ENCODE results near the gene TAF4.
"Not testable (repeated sequence)": the region's sequence is repeated elsewhere in the genome, so short reads cannot be mapped to it uniquely, and the experiment has no call there.

TAF4 gene

DNA sequence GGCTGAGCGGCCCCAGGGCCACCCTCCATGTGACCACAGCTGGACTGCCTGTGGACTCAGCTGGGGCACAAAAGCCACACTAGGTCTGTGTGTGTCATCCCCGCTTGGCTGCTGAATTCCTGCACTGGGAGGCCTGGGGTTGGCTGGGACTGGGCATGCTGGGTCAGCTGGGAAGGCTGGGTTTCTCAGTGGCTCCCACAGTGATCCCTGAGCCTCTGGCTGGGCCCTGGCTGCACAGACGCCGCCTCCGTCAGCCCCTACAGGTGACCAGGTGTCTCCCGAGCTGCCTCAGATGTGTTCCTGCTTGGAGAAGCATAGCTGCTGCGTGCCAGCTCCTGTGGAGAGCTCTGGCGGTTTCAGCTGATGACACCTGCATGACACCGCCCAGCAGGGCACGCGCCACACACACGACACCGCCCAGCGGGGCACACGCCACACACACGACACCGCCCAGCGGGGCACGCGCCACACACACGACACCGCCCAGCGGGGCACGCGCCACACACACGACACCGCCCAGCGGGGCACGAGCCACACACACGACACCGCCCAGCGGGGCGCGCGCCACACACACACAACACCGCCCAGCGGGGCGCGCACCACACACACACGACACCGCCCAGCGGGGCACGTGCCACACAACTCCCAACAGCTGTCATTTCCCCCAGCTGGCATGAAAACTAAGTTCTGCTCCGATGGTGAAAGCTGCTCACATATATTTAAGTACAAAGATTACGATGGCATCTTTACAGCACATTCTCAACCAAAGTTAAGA, 88.8 kb downstream of the TAF4 start:
- DNase-seq, result no peak

- no peak for DNase-seq
Measured at GRCh38 chr20:61976263-61976643, 89.4 kb downstream of the TAF4 start.

DNA sequence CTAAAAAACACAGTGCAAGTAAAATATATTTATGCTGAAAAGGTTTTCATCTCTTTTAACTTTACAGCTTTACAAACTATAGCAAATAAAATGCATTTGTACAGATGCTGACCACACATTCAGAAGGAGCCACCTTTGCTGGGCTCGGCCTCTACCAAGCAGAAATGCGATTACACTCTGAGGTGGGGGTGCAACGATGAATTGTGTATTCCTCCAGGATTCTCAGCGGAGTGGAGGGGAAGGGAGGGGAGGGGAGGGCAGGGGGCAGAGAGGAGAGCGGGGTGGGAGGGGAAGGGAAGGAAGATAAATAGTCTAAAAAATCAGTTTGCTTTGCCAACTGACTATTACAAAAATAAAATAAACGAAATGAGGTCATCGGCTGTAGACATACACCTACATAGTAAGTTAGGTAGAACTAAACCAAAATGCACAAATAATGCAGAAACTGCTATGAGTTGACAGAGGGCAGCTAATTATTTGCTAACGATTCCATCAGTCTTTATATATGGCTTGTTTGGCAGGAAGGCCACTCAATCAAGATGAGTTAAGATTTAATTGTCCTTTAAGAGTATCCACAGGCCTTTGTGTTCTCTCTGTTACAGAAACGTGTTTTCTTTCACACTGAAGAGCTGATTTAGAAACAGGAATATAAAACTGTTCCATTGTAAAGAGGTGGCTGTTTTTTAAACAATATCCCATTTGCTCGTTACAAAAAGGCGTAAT, 90.1 kb downstream of the TAF4 start:
- no peak for DNase-seq

DNA sequence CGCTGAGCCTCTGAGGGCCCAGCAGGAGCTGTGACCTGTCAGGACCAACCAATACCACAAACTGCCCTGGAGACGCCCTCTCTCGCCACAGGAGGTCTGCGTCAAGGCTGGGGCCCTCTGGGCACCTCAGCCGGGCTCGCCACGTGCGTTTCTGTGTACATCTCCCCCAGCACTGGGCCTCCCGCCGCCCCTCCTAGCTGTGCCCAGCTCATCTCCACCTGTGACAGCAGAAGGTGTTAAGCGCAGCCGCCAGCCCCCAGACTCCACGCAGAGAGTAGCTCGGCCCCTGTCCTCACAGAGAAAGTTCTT, 91.4 kb downstream of the TAF4 start:
- DNase-seq, result no peak

GRCh38 chr20:61973515-61974356, 91.9 kb downstream of the TAF4 start:
- no peak for DNase-seq

- DNase-seq, result no peak
Measured at GRCh38 chr20:61972636-61973508, 92.8 kb downstream of the TAF4 start.

GRCh38 chr20:61971595-61971994, 94.1 kb downstream of the TAF4 start:
- DNase-seq, result not testable (repeated sequence)

DNA sequence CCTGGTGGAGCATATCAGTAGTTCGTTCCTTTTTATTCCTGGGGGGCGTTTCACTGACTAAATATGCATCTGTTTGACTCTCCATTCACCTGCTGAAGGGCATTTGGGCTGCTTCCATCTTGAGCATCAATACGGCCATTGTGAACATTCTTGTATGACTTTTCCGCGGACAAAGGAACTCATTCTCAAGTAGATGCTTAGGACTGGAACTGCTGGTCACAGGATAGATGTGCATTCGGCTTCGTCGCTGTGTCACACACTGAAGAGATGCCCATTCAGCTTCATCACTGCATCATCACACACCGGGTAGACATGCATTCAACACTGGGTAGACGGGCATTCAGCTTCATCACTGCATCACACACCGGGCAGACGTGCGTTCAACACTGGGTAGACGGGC, 95.3 kb downstream of the TAF4 start:
- DNase-seq, result no peak

- no peak for DNase-seq
Measured at GRCh38 chr20:61969806-61970205, 95.9 kb downstream of the TAF4 start.

DNA sequence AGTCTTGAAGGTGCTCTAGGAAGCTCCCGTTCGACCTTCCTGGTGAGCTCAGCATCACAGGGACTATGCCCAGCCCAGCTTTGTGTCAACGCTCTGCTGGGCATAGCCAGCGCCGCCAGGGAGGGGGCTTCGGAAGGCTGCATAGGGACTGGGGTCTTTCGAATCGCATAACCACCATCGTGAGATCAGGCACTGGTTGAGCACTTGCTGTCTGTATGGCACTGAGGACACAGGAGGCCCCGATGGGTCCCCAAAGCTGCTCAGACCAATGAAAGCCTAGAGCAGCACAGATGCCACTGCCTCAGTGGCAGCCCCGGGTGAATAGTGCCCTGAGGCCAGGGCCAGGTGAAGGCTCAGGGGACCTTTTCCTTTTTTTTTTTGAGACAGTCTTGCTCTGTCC, 96.7 kb downstream of the TAF4 start:
- DNase-seq, result no peak

DNA sequence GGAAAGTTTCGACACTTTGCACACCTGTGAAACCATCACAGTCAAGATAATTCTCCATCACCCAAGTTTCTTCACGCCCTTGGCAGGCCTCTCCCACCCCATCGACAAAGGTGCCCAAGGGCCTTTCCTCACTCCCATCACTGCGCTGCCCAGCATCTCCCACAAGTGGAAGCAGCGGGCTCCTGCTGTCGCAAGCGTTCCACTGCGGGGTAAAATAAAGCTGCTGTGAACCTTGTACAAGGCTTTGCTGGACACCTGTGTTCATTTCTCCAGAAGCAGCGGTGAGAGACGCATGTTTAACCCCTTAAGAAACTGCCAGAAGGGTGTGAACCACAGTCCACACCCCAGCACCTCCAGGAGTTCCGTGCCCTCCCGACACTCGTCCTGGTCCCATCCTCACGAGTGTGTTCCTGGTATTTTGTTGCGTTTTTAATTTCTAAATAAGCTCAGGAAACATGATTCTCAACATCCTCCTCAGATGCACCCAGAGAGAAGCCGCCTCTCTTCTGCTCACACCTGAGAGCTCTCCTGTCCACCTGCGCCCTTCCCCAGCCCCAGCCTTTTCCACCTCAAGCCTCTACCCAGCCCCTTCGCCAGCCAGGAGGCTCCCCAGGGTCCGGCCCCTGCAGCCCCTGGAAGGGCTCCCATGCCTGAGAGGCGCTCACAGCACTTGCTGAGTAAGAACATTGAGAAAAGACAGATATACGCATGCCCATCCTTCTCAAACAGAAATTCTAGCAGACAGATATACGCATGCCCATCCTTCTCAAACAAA, 97.5 kb downstream of the TAF4 start:
- DNase-seq, result no peak

- no peak for DNase-seq
Measured at GRCh38 chr20:61967300-61967699, 98.4 kb downstream of the TAF4 start.

- DNase-seq, result no peak
Measured at GRCh38 chr20:61966492-61967244, 99.0 kb downstream of the TAF4 start.

DNA sequence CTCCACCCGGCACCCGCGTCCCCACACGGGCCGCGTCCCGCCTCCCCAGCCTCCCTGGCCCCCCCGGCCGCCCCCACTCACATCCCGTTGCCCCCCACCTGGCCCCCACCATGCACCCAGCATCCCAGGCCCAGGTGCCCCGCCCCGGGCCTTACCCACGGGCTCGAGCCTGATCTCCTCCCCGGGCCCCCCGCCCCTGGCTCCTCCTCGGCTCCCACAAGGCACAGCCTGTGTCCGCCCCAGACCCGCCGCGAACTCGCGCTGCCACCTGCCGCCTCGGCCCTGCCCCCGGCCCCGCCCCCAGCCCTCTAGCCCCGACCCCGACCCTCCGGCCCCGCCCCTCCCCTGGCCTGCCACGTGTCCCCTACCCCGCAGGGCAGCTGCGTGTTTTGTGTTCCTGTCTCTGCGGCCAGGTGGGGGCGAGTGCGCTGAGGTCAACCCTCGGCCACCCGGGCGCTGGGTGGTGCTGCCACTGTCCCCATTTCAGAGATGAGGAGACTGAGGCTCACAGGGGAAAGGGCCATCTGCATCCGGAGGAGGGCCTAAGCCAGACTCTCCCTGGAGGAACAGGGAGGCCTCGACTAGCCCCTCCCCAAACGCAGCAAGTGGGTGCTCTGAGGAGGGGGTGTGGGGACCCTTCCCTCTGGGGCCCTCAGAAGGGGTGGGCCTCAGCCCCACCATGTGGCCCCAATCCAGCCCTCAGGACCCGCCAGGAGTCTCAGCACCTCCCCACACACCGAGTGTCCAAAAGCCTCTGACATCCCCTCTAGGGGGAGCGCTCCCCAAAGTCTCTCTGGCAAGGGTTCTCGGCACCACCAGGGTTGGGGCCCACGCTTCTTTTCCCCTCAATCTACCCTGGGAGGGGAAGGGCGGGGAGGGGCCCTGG, 99.8 kb downstream of the TAF4 start:
- no peak for DNase-seq

- no peak for DNase-seq
Measured at GRCh38 chr20:61964675-61965605, 100.7 kb downstream of the TAF4 start.

DNA sequence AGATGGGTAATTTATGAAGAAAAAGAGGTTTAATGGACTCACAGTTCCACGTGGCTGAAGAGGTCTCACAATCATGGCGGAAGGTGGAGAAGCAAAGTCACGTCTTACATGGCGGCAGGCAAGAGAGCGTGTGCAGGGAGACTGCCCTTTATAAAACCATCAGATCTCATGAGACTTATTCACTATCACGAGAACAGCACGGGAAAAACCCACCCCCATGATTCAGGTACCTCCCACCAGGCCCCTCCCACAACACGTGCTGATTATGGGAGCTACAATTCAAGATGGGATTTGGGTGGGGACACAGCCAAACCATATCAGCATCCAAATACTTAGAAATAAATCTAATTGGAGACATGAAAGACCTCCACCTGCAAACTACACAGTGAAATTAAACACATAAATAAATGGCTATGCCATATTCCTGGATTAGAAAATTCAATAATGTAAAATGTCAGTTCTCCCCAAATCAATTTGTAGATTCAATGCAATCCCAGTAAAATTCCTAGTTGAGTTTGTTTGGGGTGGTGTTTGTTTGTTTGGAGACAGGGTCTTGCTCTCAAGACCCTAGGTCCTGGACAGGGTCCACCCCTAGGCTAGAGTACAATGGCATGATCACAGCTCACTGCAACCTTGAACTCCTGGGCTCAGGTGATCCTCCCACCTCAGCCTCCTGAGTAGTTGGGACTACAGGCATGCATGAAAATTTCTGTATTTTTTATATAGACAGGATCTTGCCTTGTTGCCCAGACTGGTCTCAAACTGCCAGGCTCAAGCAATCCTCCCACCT, 101.6 kb downstream of the TAF4 start:
- DNase-seq, result no peak

DNA sequence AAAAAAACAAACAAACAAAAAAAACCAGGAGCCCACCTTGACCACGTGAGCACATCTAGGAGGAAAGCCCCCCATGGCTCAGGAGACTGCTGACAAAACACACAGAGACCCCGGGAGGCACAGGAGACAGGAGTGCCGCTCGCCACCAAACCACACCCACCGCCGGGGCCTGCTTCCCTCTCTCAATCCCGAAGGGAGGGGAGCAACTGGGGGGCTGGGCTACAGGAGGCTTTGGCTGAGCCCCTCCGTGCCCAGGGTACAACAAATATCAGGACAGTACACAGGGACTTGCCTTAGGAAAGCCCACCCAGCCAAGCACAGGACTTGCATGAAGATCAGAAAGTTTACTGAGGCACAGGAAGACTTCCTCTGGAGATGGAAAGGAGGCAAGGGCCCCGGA, 102.5 kb downstream of the TAF4 start:
- DNase-seq, result no peak

DNA sequence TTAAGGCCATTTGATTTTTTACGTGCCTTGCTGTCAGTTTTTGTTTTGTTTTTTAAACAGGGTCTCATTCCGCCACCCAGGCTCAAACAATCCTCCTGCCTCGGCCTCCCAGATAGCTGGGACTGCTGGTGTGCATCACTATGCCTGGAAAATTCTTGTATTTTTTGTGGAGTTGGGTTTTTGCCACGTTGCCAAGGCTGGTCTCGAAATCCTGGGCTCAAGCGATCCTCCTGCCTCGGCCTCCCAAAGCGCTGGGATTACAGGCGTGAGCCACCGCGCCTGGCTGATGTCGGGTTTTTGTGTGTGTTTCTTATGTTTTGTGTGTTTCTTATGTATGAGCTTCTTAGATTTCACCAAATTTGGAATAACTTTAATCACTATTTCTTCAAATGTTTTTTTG, 104.8 kb downstream of the TAF4 start:
- DNase-seq, result no peak
